Natural killer cell (primary cell): ENCODE measurements around the gene GABPA. TPM values are rescaled to one million over a fixed set of nuclear protein-coding genes. Genes with fewer than 3 reads are reported as not detected.
A peak's percentile ranks its signal among the peaks of the same experiment; 100 is the strongest.

Experiments
- ATAC-seq, 3 donors: fragments of 150-1000 bp in 2 of 3; fragments of 200-7000 bp in 1 of 3; cut with Tn5 transposase; 1 replicate in 1 of 3; 2 replicates in 2 of 3; pipeline ENCODE4 v1.10.0; 2021; ENCODE audit warnings: mild to moderate bottlenecking in 2 of 3, moderate library complexity in 2 of 3
- DNase-seq, 2 donors: peaks; one replicate each; pipeline versions ENCODE4 v3.0.0 to v3.0.0-alpha.2; 2013 to 2021; ENCODE audit warnings: mixed read lengths in 1 of 2
- H3K27ac ChIP-seq: one replicate; pipeline ENCODE4 v1.5.1; 2013; ENCODE audit warnings: mild to moderate bottlenecking, low read length
- H3K27me3 ChIP-seq: one replicate; pipeline ENCODE4 v1.6.1; 2013; ENCODE audit warnings: low read length; ENCODE audit not compliant: control insufficient read depth, insufficient read depth
- H3K36me3 ChIP-seq: one replicate; pipeline ENCODE4 v1.6.1; 2013; ENCODE audit warnings: low read length; ENCODE audit not compliant: control insufficient read depth, insufficient read depth
- H3K4me1 ChIP-seq: one replicate; pipeline ENCODE4 v1.6.1; 2013; ENCODE audit warnings: low read length; ENCODE audit not compliant: control insufficient read depth, insufficient read depth
- H3K4me3 ChIP-seq: one replicate; pipeline ENCODE4 v1.5.1; 2013; ENCODE audit warnings: low read length
- H3K9me3 ChIP-seq: one replicate; pipeline ENCODE4 v1.6.1; 2013; ENCODE audit warnings: low read length; ENCODE audit not compliant: control insufficient read depth, insufficient read depth
- H3K27ac Mint-ChIP-seq, 2 donors: one replicate each; pipeline ENCODE4 v1.8.0; 2022; ENCODE audit warnings: mild to moderate bottlenecking in 2 of 2, mixed read lengths in 2 of 2, moderate library complexity in 1 of 2
- H3K27me3 Mint-ChIP-seq, 2 donors: one replicate each; pipeline ENCODE4 v1.8.0; 2022; ENCODE audit warnings: low read depth in 2 of 2, mixed read lengths in 2 of 2
- H3K36me3 Mint-ChIP-seq: one replicate; pipeline ENCODE4 v1.8.0; 2022; ENCODE audit warnings: mixed read lengths
- H3K4me1 Mint-ChIP-seq, 2 donors: one replicate each; pipeline ENCODE4 v1.8.0; 2022; ENCODE audit warnings: mixed read lengths in 2 of 2
- H3K4me3 Mint-ChIP-seq: one replicate; pipeline ENCODE4 v1.8.0; 2022; ENCODE audit warnings: mild to moderate bottlenecking, moderate library complexity, mixed read lengths
- H3K9me3 Mint-ChIP-seq, 2 donors: one replicate each; pipeline ENCODE4 v1.8.0; 2022; ENCODE audit warnings: mixed read lengths in 2 of 2
- CTCF ChIP-seq: fragments of 200-600 bp; IDR thresholded peaks from one replicate; pipeline ENCODE4 v1.8.0; 2022; ENCODE audit warnings: antibody characterized with exemption
- WGBS: methylation state at CpG from one replicate; pipeline ENCODE4 v1.1.7; 2013; ENCODE audit warnings: missing lambda C conversion rate; ENCODE audit not compliant: insufficient coverage; 5-methylcytosine and 5-hydroxymethylcytosine counted together
- intact Hi-C: fragments of 100-400 bp; cut with micrococcal nuclease; formaldehyde crosslinking; loops from one replicate; pipeline ENCODE4 v1.14.2; 2022
- total RNA-seq, 4 donors: library from RNA; stranded (reverse); fragments of 120-200 nt in 1 of 4; gene quantifications; one replicate each; pipeline versions ENCODE4 v1.2.3 to v1.2.4, GENCODE V29; 2013 to 2022

Gene GABPA
- total RNA-seq, 3 donors from 2014 or later (not counting 1 experiment from before 2014, with no cell fraction given), result 25.2 to 29.3 (median 27.7) TPM

DNA sequence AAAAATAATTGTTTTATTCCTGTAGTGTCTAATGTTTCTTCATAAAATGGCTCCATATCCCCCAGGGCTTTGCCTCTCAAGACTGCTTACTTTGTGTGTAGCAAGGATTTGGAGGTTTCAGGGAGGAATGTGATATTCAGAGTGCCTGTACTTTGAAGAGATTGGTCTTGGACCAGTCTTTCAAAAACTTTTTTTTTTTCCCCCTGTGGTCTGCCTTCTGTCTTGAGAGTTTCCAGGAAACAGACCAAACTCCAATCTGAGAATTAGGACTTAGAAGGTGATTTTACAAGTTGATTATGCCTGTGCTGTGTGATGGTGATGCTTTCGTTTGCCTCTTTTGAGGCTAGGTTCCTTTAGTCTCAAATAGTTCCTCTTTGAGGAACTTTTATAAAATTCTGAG, 25.9 kb downstream of the GABPA start:
- H3K36me3 ChIP-seq, result peaks cover 70% of the 10 kb centered on the region
- no peak for TF ChIP-seq CTCF
- no peaks in the 10 kb centered on the region for H3K9me3 ChIP-seq
- peak overlapping the region; percentile 29 to 39 for H3K27ac Mint-ChIP-seq
- no peak overlapping the region for H3K4me3 ChIP-seq
- H3K27me3 Mint-ChIP-seq, result no peaks in the 10 kb centered on the region
- peaks cover 16 to 28% of the 10 kb centered on the region in 2 donors for H3K4me1 Mint-ChIP-seq
- ATAC-seq (no peak), DNase-seq (no peak)
- H3K27ac ChIP-seq, result no peak overlapping the region
- H3K4me3 Mint-ChIP-seq, result no peak overlapping the region
- no peaks in the 10 kb centered on the region for H3K4me1 ChIP-seq
- H3K27me3 ChIP-seq, result no peaks in the 10 kb centered on the region
- peaks cover 5% of the 10 kb centered on the region for H3K36me3 Mint-ChIP-seq
- no peaks in the 10 kb centered on the region for H3K9me3 Mint-ChIP-seq
- WGBS, result 50% methylated on average over 1 of the region's 1 CpG
- intact Hi-C loops, result no loop called here

DNA sequence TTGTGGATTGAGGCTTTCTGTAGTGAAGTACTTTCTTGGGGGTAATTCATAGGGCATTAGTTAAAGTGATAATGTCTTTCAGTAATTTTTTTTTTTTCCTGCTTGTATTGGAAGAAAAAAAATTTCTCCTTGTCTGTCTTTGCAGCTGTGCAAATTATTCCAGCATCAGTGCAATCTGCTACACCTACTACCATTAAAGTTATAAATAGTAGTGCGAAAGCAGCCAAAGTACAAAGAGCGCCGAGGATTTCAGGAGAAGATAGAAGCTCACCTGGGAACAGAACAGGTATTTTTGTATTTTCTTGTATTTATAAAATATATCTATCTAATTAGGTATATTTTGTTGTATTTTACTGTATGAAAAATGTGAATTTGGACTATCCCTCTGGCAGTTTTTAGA, 29.3 kb downstream of the GABPA start:
- H3K9me3 Mint-ChIP-seq, result no peaks in the 10 kb centered on the region
- no peaks in the 10 kb centered on the region for H3K9me3 ChIP-seq
- intact Hi-C loops, result no loop called here
- DNase-seq (no peak), ATAC-seq (no peak)
- H3K4me1 ChIP-seq, result no peaks in the 10 kb centered on the region
- H3K27ac ChIP-seq, result no peak overlapping the region
- WGBS, result 100% methylated on average over 3 of the region's 3 CpGs
- peaks cover 79% of the 10 kb centered on the region for H3K36me3 ChIP-seq
- TF ChIP-seq CTCF, result no peak
- no peaks in the 10 kb centered on the region for H3K27me3 ChIP-seq
- H3K36me3 Mint-ChIP-seq, result peaks cover 18% of the 10 kb centered on the region
- no peak overlapping the region for H3K27ac Mint-ChIP-seq
- H3K4me3 Mint-ChIP-seq, result no peak overlapping the region
- no peak overlapping the region for H3K4me3 ChIP-seq
- H3K4me1 Mint-ChIP-seq, result peaks cover 0 to 14% of the 10 kb centered on the region in 2 donors
- no peaks in the 10 kb centered on the region for H3K27me3 Mint-ChIP-seq

DNA sequence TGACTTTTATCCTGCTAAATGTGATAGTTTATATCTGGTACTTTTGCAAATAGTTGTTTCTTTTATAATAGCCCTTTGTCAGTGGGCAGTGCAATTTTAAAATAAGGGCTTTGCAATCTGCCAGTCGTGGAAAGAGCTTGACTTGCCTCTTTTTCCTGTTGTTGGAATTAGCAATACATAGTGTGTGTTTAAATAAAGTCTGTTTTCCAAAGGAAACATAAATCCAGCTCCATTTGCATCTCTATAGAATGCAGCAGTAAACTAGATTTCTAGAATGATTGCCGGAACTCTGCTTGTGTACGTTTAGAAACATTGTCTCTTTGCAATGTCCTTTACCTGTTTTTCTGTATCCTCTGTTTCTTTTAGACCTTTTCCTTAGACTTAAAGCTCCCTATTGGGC, 33.1 kb downstream of the GABPA start:
- no peak for TF ChIP-seq CTCF
- no peaks in the 10 kb centered on the region for H3K27me3 ChIP-seq
- H3K27me3 Mint-ChIP-seq, result no peaks in the 10 kb centered on the region
- no peaks in the 10 kb centered on the region for H3K4me1 ChIP-seq
- H3K27ac Mint-ChIP-seq, result no peak overlapping the region
- no peak overlapping the region for H3K4me3 Mint-ChIP-seq
- no peaks in the 10 kb centered on the region for H3K9me3 Mint-ChIP-seq
- intact Hi-C loops, result no loop called here
- no peak overlapping the region for H3K27ac ChIP-seq
- no peaks in the 10 kb centered on the region for H3K4me1 Mint-ChIP-seq
- H3K9me3 ChIP-seq, result no peaks in the 10 kb centered on the region
- H3K4me3 ChIP-seq, result no peak overlapping the region
- WGBS, result 88% methylated on average over 3 of the region's 3 CpGs
- H3K36me3 ChIP-seq, result peaks cover 56% of the 10 kb centered on the region
- ATAC-seq (no peak), DNase-seq (no peak)
- H3K36me3 Mint-ChIP-seq, result peaks cover 18% of the 10 kb centered on the region

GRCh38 chr21:25772686-25773085, 37.9 kb downstream of the GABPA start:
- Mint-ChIP-seq H3K27me3 (no peaks in the 10 kb centered on the region), H3K4me3 (no peak overlapping the region), H3K9me3 (no peaks in the 10 kb centered on the region), H3K4me1 (no peaks in the 10 kb centered on the region), H3K27ac (peak overlapping the region; percentile 16 to 52), H3K36me3 (no peaks in the 10 kb centered on the region)
- Histone ChIP-seq H3K36me3 (peaks cover 15% of the 10 kb centered on the region), H3K9me3 (no peaks in the 10 kb centered on the region), H3K27me3 (no peaks in the 10 kb centered on the region), H3K27ac (no peak overlapping the region), H3K4me3 (no peak overlapping the region), H3K4me1 (no peaks in the 10 kb centered on the region)
- intact Hi-C loops, result no loop called here
- no peak for DNase-seq
- no peak for TF ChIP-seq CTCF
- ATAC-seq, result no peak
- 19% methylated on average over 2 of the region's 2 CpGs for WGBS
